Stimulated activated CD8-positive, alpha-beta memory T cell treated with anti-CD3 and anti-CD28 coated beads, Interleukin-2, amount 100 ng/mL, for 1 hour (primary cell): ENCODE results near the gene LAX1.

ENCODE experiments used
- DNase-seq, 2 donors: peaks; one replicate each; pipeline ENCODE4 v3.0.0-alpha.2; 2020; ENCODE audit warnings: low read depth in 2 of 2

Gene LAX1

GRCh38 chr1:203813581-203814341, 48.8 kb downstream of the LAX1 start:
- no peak for DNase-seq

GRCh38 chr1:203818399-203818798, 53.4 kb downstream of the LAX1 start:
- DNase-seq: no peak

- DNase-seq: no peak
These were observed 58.3 kb downstream of the LAX1 start for GRCh38 chr1:203823306-203823705.
